Measurements from ENCODE around the gene ACACB. TPM values are rescaled to one million over a fixed set of nuclear protein-coding genes. Genes with fewer than 3 reads are reported as not detected.

The ACACB gene
- total RNA-seq, 1 experiment from 2014 or later: 8.2 TPM

GRCh38 chr12:109162551-109162950 lies 46.2 kb downstream of the ACACB start:
- Histone ChIP-seq H3K4me3 (ENCODE audit: low read depth, low read length, poor library complexity, severe bottlenecking) (no peak overlapping the region), H3K4me1 (ENCODE audit: insufficient read depth, low read length, poor library complexity, severe bottlenecking) (no peaks in the 10 kb centered on the region), H3K36me3 (ENCODE audit: insufficient read depth, low read length, poor library complexity, severe bottlenecking) (no peaks in the 10 kb centered on the region), H3K27me3 (replicated peaks; ENCODE audit: insufficient read depth, low read depth, low read length, poor library complexity) (no peaks in the 10 kb centered on the region), H3K9me3 (ENCODE audit: low read depth, low read length, poor library complexity, severe bottlenecking) (no peaks in the 10 kb centered on the region), H3K27ac (ENCODE audit: low read depth, low read length, poor library complexity, severe bottlenecking) (no peak overlapping the region)
- no peak for DNase-seq (ENCODE audit: low spot score)
- ChIA-PET POLR2A (ENCODE audit: low non-redundant PET) (no interaction called here), CTCF (no interaction called here)
- intact Hi-C loops (cut with micrococcal nuclease; ENCODE audit: unreplicated experiment): no loop called here
- TF ChIP-seq EZH2 (IDR thresholded peaks at IDR 0.05; ENCODE audit: borderline replicate concordance, low read depth, low read length, poor library complexity, severe bottlenecking): no peak
- no peak for TF ChIP-seq CTCF (conservative IDR thresholded peaks at IDR 0.05; ENCODE audit: low read depth, low read length)
- no TSS peak for BruUV-seq (replicated peaks)

GRCh38 chr12:109163167-109163566 lies 46.8 kb downstream of the ACACB start:
- no peak overlapping the region for H3K27ac ChIP-seq (ENCODE audit: low read depth, low read length, poor library complexity, severe bottlenecking)

GRCh38 chr12:109165599-109165998 lies 49.2 kb downstream of the ACACB start:
- Histone ChIP-seq H3K27me3 (replicated peaks; ENCODE audit: insufficient read depth, low read depth, low read length, poor library complexity) (no peaks in the 10 kb centered on the region), H3K36me3 (ENCODE audit: insufficient read depth, low read length, poor library complexity, severe bottlenecking) (no peaks in the 10 kb centered on the region), H3K27ac (ENCODE audit: low read depth, low read length, poor library complexity, severe bottlenecking) (no peak overlapping the region), H3K4me1 (ENCODE audit: insufficient read depth, low read length, poor library complexity, severe bottlenecking) (no peaks in the 10 kb centered on the region), H3K4me3 (ENCODE audit: low read depth, low read length, poor library complexity, severe bottlenecking) (no peak overlapping the region), H3K9me3 (ENCODE audit: low read depth, low read length, poor library complexity, severe bottlenecking) (no peaks in the 10 kb centered on the region)
- DNase-seq (ENCODE audit: low spot score): no peak
- CTCF ChIA-PET: no interaction called here
- intact Hi-C loops (cut with micrococcal nuclease; ENCODE audit: unreplicated experiment): no loop called here
- POLR2A ChIA-PET (ENCODE audit: low non-redundant PET): no interaction called here
- TF ChIP-seq CTCF (conservative IDR thresholded peaks at IDR 0.05; ENCODE audit: low read depth, low read length) (no peak), EZH2 (IDR thresholded peaks at IDR 0.05; ENCODE audit: borderline replicate concordance, low read depth, low read length, poor library complexity, severe bottlenecking) (no peak)
- BruUV-seq (replicated peaks): no TSS peak

More at GRCh38 chr12:109163167-109163566, 46.8 kb downstream of the ACACB start:
- CTCF ChIA-PET: no interaction called here
- POLR2A ChIA-PET (ENCODE audit: low non-redundant PET): no interaction called here
- no TSS peak for BruUV-seq (replicated peaks)
- no peaks in the 10 kb centered on the region for H3K9me3 ChIP-seq (ENCODE audit: low read depth, low read length, poor library complexity, severe bottlenecking)
- TF ChIP-seq CTCF (conservative IDR thresholded peaks at IDR 0.05; ENCODE audit: low read depth, low read length): no peak
- TF ChIP-seq EZH2 (IDR thresholded peaks at IDR 0.05; ENCODE audit: borderline replicate concordance, low read depth, low read length, poor library complexity, severe bottlenecking): no peak
- no peak for DNase-seq (ENCODE audit: low spot score)
- no peaks in the 10 kb centered on the region for H3K27me3 ChIP-seq (replicated peaks; ENCODE audit: insufficient read depth, low read depth, low read length, poor library complexity)
- no peaks in the 10 kb centered on the region for H3K36me3 ChIP-seq (ENCODE audit: insufficient read depth, low read length, poor library complexity, severe bottlenecking)
- no peak overlapping the region for H3K4me3 ChIP-seq (ENCODE audit: low read depth, low read length, poor library complexity, severe bottlenecking)
- intact Hi-C loops (cut with micrococcal nuclease; ENCODE audit: unreplicated experiment): no loop called here
- no peaks in the 10 kb centered on the region for H3K4me1 ChIP-seq (ENCODE audit: insufficient read depth, low read length, poor library complexity, severe bottlenecking)

All from A673 (cell line).